ENCODE data around the gene TSPAN11.

Gene TSPAN11

DNA sequence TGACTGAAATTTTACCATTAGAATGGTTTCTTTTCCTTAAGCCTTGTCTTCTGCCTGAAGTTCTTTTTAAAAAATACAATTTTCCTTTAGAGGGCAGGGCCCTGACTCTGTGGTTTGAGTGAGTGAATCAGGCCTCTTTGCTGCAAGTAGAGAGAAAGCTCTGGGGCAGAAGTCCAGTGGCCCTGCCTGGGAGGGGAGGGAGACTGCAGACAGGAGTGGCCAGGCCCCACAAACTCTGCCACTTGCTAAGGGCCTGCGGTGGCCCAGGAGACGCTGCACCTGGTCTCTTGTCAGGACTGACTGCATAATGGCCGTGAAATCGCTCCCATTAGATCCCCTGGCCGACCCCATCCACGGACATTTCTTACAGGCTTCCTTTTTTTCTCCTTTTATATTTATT lies 25.5 kb downstream of the TSPAN11 start:
- H3K9me3 ChIP-seq = no peaks in the 10 kb centered on the region
- H3K27me3 ChIP-seq = no peaks in the 10 kb centered on the region
- no peak for TF ChIP-seq CTCF (IDR thresholded peaks at IDR 0.05)
- H3K4me3 ChIP-seq = no peak overlapping the region
- no peaks in the 10 kb centered on the region for H3K4me1 ChIP-seq
- no peak for DNase-seq
- H3K36me3 ChIP-seq = no peaks in the 10 kb centered on the region
- intact Hi-C loops (cut with DNase I; ENCODE audit: low total_unique reads) = no loop called here
- no peak overlapping the region for H3K27ac ChIP-seq

GRCh38 chr12:30953257-30953656 lies 26.7 kb downstream of the TSPAN11 start:
- Histone ChIP-seq H3K36me3 (no peaks in the 10 kb centered on the region), H3K9me3 (no peaks in the 10 kb centered on the region), H3K4me1 (no peaks in the 10 kb centered on the region), H3K27me3 (no peaks in the 10 kb centered on the region), H3K4me3 (no peak overlapping the region), H3K27ac (no peak overlapping the region)
- intact Hi-C loops (cut with DNase I; ENCODE audit: low total_unique reads) = no loop called here
- no peak for DNase-seq
- TF ChIP-seq CTCF (IDR thresholded peaks at IDR 0.05) = no peak

GRCh38 chr12:30953951-30954751 lies 27.6 kb downstream of the TSPAN11 start:
- Histone ChIP-seq H3K4me3 (no peak overlapping the region), H3K36me3 (no peaks in the 10 kb centered on the region), H3K27me3 (peaks cover 0 to 4% of the 10 kb centered on the region in 2 donors), H3K4me1 (no peaks in the 10 kb centered on the region), H3K27ac (no peak overlapping the region), H3K9me3 (no peaks in the 10 kb centered on the region)
- no peak for DNase-seq
- intact Hi-C loops (cut with DNase I; ENCODE audit: low total_unique reads) = no loop called here
- no peak for TF ChIP-seq CTCF (IDR thresholded peaks at IDR 0.05)

GRCh38 chr12:30955214-30955613 lies 28.7 kb downstream of the TSPAN11 start:
- Histone ChIP-seq H3K9me3 (no peaks in the 10 kb centered on the region), H3K36me3 (no peaks in the 10 kb centered on the region), H3K27ac (no peak overlapping the region), H3K4me3 (no peak overlapping the region), H3K4me1 (no peaks in the 10 kb centered on the region), H3K27me3 (peaks cover 0 to 4% of the 10 kb centered on the region in 2 donors)
- intact Hi-C loops (cut with DNase I; ENCODE audit: low total_unique reads) = no loop called here
- TF ChIP-seq CTCF (IDR thresholded peaks at IDR 0.05) = no peak
- no peak for DNase-seq

DNA sequence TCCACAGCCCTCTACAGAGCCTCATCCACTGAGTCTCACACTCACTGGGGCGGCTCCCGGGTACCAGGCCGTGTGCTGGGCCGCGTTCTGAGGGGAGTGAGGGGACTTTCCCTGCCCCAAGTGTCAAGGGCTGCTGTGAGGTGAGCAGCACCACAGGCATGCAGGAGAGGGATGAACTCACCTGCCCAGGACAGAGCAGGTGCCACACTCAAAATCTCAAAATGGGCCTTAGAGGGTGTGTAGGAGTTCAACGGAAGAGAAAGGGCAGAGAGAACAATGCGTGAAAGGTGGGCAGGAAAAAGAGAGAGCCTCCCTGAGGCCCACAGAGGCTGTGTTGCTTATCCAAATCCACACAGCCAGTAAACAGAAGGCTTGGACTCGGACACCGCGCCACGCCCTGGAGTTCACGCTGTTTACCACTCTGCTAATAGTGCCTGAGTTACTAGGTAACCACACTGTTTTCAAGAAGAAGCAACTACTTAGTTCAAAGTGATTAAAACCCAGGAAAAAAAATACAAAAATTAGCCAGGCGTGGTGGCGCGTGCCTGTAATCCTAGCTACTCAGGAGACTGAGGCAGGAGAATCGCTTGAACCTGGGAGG lies 32.7 kb downstream of the TSPAN11 start:
- no peak for TF ChIP-seq CTCF (IDR thresholded peaks at IDR 0.05)
- Histone ChIP-seq H3K36me3 (no peaks in the 10 kb centered on the region), H3K4me3 (no peak overlapping the region), H3K27ac (no peak overlapping the region), H3K4me1 (no peaks in the 10 kb centered on the region), H3K9me3 (no peaks in the 10 kb centered on the region), H3K27me3 (peaks cover 0 to 4% of the 10 kb centered on the region in 2 donors)
- DNase-seq = no peak
- intact Hi-C loops (cut with DNase I; ENCODE audit: low total_unique reads) = no loop called here
